SK-N-MC (cell line): ENCODE data around the gene IKBKE.

Experiments used
- EZH2 ChIP-seq: fragments of 200-600 bp; sonication (generic); IDR thresholded peaks from one replicate; pipeline ENCODE4 v1.6.1; 2017; ENCODE audit warnings: antibody characterized with exemption
- FOXP2 ChIP-seq: optimal IDR thresholded peaks from 2 replicates; pipeline ENCODE3; 2011; ENCODE audit warnings: mild to moderate bottlenecking, moderate library complexity; ENCODE audit not compliant: insufficient read depth; ENCODE audit errors: extremely low read length, control extremely low read depth
- POLR2AphosphoS5 ChIP-seq: IDR thresholded peaks from 2 replicates; pipeline ENCODE4 v1.6.1; 2012; ENCODE audit warnings: mild to moderate bottlenecking, low read depth, low read length, borderline replicate concordance

- TF ChIP-seq EZH2, result no peak
- no peak for TF ChIP-seq POLR2AphosphoS5
- no peak for TF ChIP-seq FOXP2
Measured at GRCh38 chr1:206430031-206430983, 40.0 kb upstream of the IKBKE start.
